Measurements from ENCODE around the gene SORBS1. TPM values are rescaled to one million over a fixed set of nuclear protein-coding genes. Genes with fewer than 3 reads are reported as not detected.
A peak's percentile ranks its signal among the peaks of the same experiment; 100 is the strongest.

The SORBS1 gene
- total and polyA plus RNA-seq, 4 experiments from 2014 or later, result 0.67 to 0.93 (median 0.75) TPM; not detected in 1

DNA sequence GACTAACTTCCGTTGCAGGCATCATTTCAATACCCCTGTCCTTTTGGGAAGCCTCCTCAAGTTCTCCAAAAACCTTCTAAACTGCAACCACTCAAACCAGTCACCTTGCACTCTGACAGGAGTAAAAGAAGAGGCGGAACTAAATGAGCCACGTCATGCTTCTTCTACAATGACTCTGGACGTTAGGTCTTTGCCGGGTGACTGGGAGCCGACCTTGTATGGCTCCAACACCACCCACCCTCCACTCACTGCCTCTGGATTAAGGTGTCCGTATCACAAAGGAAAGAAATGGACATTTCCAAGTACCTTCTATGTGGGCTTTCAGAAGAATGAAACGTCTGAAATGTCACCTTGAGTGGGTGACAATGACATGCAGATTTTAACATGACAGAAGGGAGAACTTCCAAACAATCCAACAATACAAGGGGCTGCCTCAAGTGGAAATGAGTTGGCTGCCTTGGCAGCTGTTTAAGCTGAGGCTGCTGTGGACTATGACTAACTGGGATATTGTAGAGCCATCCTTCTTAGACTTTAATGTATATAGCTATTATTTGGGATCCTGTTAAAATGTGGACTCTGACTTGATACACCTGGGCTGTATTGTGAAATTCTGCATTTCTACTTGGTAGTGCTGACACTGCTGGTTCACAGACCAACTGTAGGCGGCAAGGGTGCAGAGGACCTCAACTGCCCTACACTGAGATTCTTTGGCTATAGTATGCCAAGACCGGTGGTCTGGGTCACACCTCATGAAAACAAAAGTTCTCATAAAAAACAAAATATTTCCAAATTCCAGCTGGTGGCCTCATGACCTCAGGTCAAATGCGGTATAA is 236.5 kb downstream of the SORBS1 start:
- Mint-ChIP-seq H3K27ac (peak overlapping the region in 1 of 7 donors; percentile 4), H3K4me3 (no peak overlapping the region), H3K9me3 (peaks cover 0 to 1% (median 0%) of the 10 kb centered on the region in 8 donors), H3K4me1 (no peaks in the 10 kb centered on the region), H3K27me3 (no peaks in the 10 kb centered on the region), H3K36me3 (no peaks in the 10 kb centered on the region)
- no peak for DNase-seq
- Histone ChIP-seq H3K27ac (ENCODE audit: low read depth, low read length) (no peak overlapping the region), H3K9me3 (ENCODE audit: control insufficient read depth in 1 of 2, low read length in 2 of 2) (no peaks in the 10 kb centered on the region), H3K4me1 (ENCODE audit: insufficient read depth, low read length) (no peaks in the 10 kb centered on the region), H3K4me3 (ENCODE audit: low read length in 2 of 2) (no peak overlapping the region), H3K27me3 (ENCODE audit: insufficient read depth, low read length) (no peaks in the 10 kb centered on the region), H3K36me3 (ENCODE audit: insufficient read depth, low read length) (no peaks in the 10 kb centered on the region)
- intact Hi-C loops (cut with micrococcal nuclease), result no loop called here
- ChIA-PET POLR2A (ENCODE audit: partially characterized antibody) (no interaction called here), CTCF (ENCODE audit: partially characterized antibody) (no interaction called here)

DNA sequence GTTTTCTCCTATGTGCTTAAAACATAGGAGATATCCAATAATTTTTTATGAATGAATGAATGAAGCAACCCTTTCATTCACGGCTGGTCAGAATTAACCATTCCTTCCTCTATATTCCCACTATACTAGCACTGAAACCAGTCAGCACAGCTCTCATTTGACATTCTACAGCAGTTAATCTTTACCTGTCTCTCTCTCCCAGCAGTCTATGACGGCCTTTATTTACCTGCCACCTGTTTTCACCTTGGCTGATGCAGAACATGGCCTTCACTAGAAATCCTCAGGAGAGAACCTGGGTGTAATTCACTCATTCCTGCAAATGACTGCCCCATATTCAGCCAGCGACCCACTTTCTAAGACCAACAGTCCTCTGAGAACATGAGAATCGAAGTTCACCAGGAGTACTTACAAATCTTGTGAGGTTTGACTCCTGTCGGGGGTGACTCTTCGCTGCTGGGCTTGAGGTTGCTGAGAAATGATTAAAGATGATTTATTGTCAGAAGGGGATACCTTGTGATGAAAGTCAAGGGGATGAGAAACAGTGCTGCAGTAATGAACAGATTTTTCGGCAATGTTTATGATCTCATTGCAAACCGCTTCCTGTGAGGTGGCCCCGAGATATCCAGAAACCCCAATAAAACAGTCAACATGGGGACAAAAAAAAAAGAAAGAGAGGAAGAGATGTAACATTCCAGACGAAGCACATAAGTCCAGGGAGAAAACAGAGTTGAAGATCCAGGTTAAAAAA is 239.4 kb downstream of the SORBS1 start:
- DNase-seq, result no peak
- Histone ChIP-seq H3K36me3 (ENCODE audit: insufficient read depth, low read length) (no peaks in the 10 kb centered on the region), H3K4me1 (ENCODE audit: insufficient read depth, low read length) (no peaks in the 10 kb centered on the region), H3K4me3 (ENCODE audit: low read length in 2 of 2) (no peak overlapping the region), H3K27me3 (ENCODE audit: insufficient read depth, low read length) (no peaks in the 10 kb centered on the region), H3K9me3 (ENCODE audit: control insufficient read depth in 1 of 2, low read length in 2 of 2) (no peaks in the 10 kb centered on the region), H3K27ac (ENCODE audit: low read depth, low read length) (no peak overlapping the region)
- CTCF ChIA-PET (ENCODE audit: partially characterized antibody), result no interaction called here
- Mint-ChIP-seq H3K27ac (no peak overlapping the region), H3K4me1 (no peaks in the 10 kb centered on the region), H3K36me3 (no peaks in the 10 kb centered on the region), H3K27me3 (no peaks in the 10 kb centered on the region), H3K4me3 (no peak overlapping the region), H3K9me3 (peaks cover 0 to 1% (median 0%) of the 10 kb centered on the region in 8 donors)
- POLR2A ChIA-PET (ENCODE audit: partially characterized antibody), result no interaction called here
- intact Hi-C loops (cut with micrococcal nuclease), result no loop called here

DNA sequence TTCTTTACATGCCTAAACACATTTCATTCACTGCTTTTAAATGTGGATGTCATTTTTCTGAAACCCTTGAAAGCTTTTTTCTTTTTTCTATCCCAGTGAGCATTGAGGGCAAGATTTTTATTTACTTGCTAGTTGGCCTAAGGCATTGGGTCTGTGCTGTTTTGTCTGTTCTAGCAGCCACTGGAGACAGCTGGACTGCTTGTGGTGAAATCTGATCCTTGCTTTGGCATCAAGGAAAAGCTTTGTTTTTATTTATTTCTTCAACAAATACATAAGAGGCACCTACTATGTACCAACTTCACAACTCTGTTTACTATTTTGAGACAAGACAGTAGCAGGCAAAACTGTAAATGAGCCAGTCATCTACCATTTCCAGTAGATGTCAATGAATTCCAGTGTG is 241.9 kb downstream of the SORBS1 start:
- H3K4me3 ChIP-seq (ENCODE audit: low read length in 2 of 2), result no peak overlapping the region
- no peak for DNase-seq
- ChIA-PET POLR2A (ENCODE audit: partially characterized antibody) (no interaction called here), CTCF (ENCODE audit: partially characterized antibody) (interaction anchor here (1.3 kb wide), 1 partner anchor 72 kb away, joined by 4 read pairs; no protein-coding TSS in a partner anchor)
- no peaks in the 10 kb centered on the region for H3K27me3 ChIP-seq (ENCODE audit: insufficient read depth, low read length)
- no peaks in the 10 kb centered on the region for H3K9me3 ChIP-seq (ENCODE audit: control insufficient read depth in 1 of 2, low read length in 2 of 2)
- H3K4me1 ChIP-seq (ENCODE audit: insufficient read depth, low read length), result no peaks in the 10 kb centered on the region
- Mint-ChIP-seq H3K27ac (no peak overlapping the region), H3K4me3 (no peak overlapping the region), H3K27me3 (no peaks in the 10 kb centered on the region), H3K36me3 (no peaks in the 10 kb centered on the region), H3K9me3 (peaks cover 0 to 1% (median 0%) of the 10 kb centered on the region in 8 donors), H3K4me1 (no peaks in the 10 kb centered on the region)
- H3K27ac ChIP-seq (ENCODE audit: low read depth, low read length), result no peak overlapping the region
- H3K36me3 ChIP-seq (ENCODE audit: insufficient read depth, low read length), result no peaks in the 10 kb centered on the region
- intact Hi-C loops (cut with micrococcal nuclease), result no loop called here

- no peaks in the 10 kb centered on the region for H3K36me3 Mint-ChIP-seq
Observed at GRCh38 chr10:95315509-95315908, 245.7 kb downstream of the SORBS1 start.

GRCh38 chr10:95314192-95314918 is 246.8 kb downstream of the SORBS1 start:
- no peaks in the 10 kb centered on the region for H3K9me3 Mint-ChIP-seq
- no peaks in the 10 kb centered on the region for H3K27me3 ChIP-seq (ENCODE audit: insufficient read depth, low read length)
- POLR2A ChIA-PET (ENCODE audit: partially characterized antibody), result no interaction called here
- CTCF ChIA-PET (ENCODE audit: partially characterized antibody), result no interaction called here
- DNase-seq, result no peak
- no peak overlapping the region for H3K4me3 ChIP-seq (ENCODE audit: low read length in 2 of 2)
- no peaks in the 10 kb centered on the region for H3K9me3 ChIP-seq (ENCODE audit: control insufficient read depth in 1 of 2, low read length in 2 of 2)
- no peak overlapping the region for H3K27ac ChIP-seq (ENCODE audit: low read depth, low read length)
- H3K4me1 Mint-ChIP-seq, result no peaks in the 10 kb centered on the region
- no peaks in the 10 kb centered on the region for H3K4me1 ChIP-seq (ENCODE audit: insufficient read depth, low read length)
- intact Hi-C loops (cut with micrococcal nuclease), result no loop called here
- H3K36me3 ChIP-seq (ENCODE audit: insufficient read depth, low read length), result no peaks in the 10 kb centered on the region
- no peaks in the 10 kb centered on the region for H3K36me3 Mint-ChIP-seq
- H3K27me3 Mint-ChIP-seq, result no peaks in the 10 kb centered on the region
- H3K4me3 Mint-ChIP-seq, result no peak overlapping the region
- H3K27ac Mint-ChIP-seq, result no peak overlapping the region

More at GRCh38 chr10:95315509-95315908, 245.7 kb downstream of the SORBS1 start:
- POLR2A ChIA-PET (ENCODE audit: partially characterized antibody), result no interaction called here
- DNase-seq, result no peak
- CTCF ChIA-PET (ENCODE audit: partially characterized antibody), result no interaction called here
- Mint-ChIP-seq H3K9me3 (no peaks in the 10 kb centered on the region), H3K27ac (no peak overlapping the region), H3K27me3 (no peaks in the 10 kb centered on the region), H3K4me3 (no peak overlapping the region), H3K4me1 (no peaks in the 10 kb centered on the region)
- Histone ChIP-seq H3K4me3 (ENCODE audit: low read length in 2 of 2) (no peak overlapping the region), H3K36me3 (ENCODE audit: insufficient read depth, low read length) (no peaks in the 10 kb centered on the region), H3K9me3 (ENCODE audit: control insufficient read depth in 1 of 2, low read length in 2 of 2) (no peaks in the 10 kb centered on the region), H3K27me3 (ENCODE audit: insufficient read depth, low read length) (no peaks in the 10 kb centered on the region), H3K4me1 (ENCODE audit: insufficient read depth, low read length) (no peaks in the 10 kb centered on the region), H3K27ac (ENCODE audit: low read depth, low read length) (no peak overlapping the region)
- intact Hi-C loops (cut with micrococcal nuclease), result no loop called here

DNA sequence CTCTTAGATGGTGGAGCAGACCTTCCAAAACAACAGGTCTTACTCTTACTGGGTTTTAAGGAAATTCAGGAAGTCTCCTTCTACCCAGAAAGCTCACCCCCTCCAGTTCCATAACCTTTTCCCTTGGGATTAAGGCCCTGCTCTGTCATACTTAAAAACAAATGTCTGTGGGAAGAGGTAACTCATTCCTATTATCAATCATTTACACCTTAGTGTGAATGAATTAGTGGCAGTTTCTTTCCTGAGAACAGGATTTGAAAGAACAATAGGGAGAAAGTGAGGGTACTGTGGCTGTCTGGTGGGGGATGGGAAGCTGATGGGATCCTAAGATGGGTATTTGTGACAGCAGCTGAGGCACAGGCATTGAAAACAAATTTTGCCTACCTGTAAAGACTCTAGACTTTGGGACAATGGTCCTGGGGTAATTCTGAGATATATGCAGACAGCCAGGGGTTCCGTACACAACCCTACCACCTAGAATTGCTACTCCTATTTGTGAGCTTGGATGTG is 248.1 kb downstream of the SORBS1 start:
- peaks cover 0 to under 1% of the 10 kb centered on the region in 2 donors for H3K27me3 Mint-ChIP-seq
- no peak overlapping the region for H3K4me3 Mint-ChIP-seq
- no peak overlapping the region for H3K27ac Mint-ChIP-seq
- Histone ChIP-seq H3K36me3 (ENCODE audit: insufficient read depth, low read length) (no peaks in the 10 kb centered on the region), H3K4me1 (ENCODE audit: insufficient read depth, low read length) (no peaks in the 10 kb centered on the region), H3K27ac (ENCODE audit: low read depth, low read length) (no peak overlapping the region), H3K4me3 (ENCODE audit: low read length in 2 of 2) (no peak overlapping the region), H3K9me3 (ENCODE audit: control insufficient read depth in 1 of 2, low read length in 2 of 2) (no peaks in the 10 kb centered on the region), H3K27me3 (ENCODE audit: insufficient read depth, low read length) (no peaks in the 10 kb centered on the region)
- ChIA-PET CTCF (ENCODE audit: partially characterized antibody) (no interaction called here), POLR2A (ENCODE audit: partially characterized antibody) (no interaction called here)
- no peaks in the 10 kb centered on the region for H3K36me3 Mint-ChIP-seq
- H3K4me1 Mint-ChIP-seq, result no peaks in the 10 kb centered on the region
- DNase-seq, result no peak
- intact Hi-C loops (cut with micrococcal nuclease), result no loop called here
- no peaks in the 10 kb centered on the region for H3K9me3 Mint-ChIP-seq

- no peaks in the 10 kb centered on the region for H3K36me3 Mint-ChIP-seq
- H3K4me3 ChIP-seq (ENCODE audit: low read length in 2 of 2), result no peak overlapping the region
- DNase-seq, result no peak
- H3K27ac ChIP-seq (ENCODE audit: low read depth, low read length), result no peak overlapping the region
- no peaks in the 10 kb centered on the region for H3K36me3 ChIP-seq (ENCODE audit: insufficient read depth, low read length)
- ChIA-PET CTCF (ENCODE audit: partially characterized antibody) (no interaction called here), POLR2A (ENCODE audit: partially characterized antibody) (no interaction called here)
- no peaks in the 10 kb centered on the region for H3K4me1 ChIP-seq (ENCODE audit: insufficient read depth, low read length)
- H3K4me1 Mint-ChIP-seq, result no peaks in the 10 kb centered on the region
- H3K27me3 ChIP-seq (ENCODE audit: insufficient read depth, low read length), result no peaks in the 10 kb centered on the region
- H3K27me3 Mint-ChIP-seq, result peaks cover under 1 to 2% of the 10 kb centered on the region in 2 donors
- H3K9me3 Mint-ChIP-seq, result no peaks in the 10 kb centered on the region
- H3K4me3 Mint-ChIP-seq, result no peak overlapping the region
- H3K9me3 ChIP-seq (ENCODE audit: control insufficient read depth in 1 of 2, low read length in 2 of 2), result no peaks in the 10 kb centered on the region
- H3K27ac Mint-ChIP-seq, result no peak overlapping the region
- intact Hi-C loops (cut with micrococcal nuclease), result no loop called here
Observed at GRCh38 chr10:95312257-95312656, 248.9 kb downstream of the SORBS1 start.

Data from CD4-positive, alpha-beta memory T cell (primary cell).